ENCODE measurements around the gene TMPRSS9. TPM values are rescaled to one million over a fixed set of nuclear protein-coding genes. Genes with fewer than 3 reads are reported as not detected.

Gene TMPRSS9
- total RNA-seq, 1 experiment from 2014 or later, result not detected

DNA sequence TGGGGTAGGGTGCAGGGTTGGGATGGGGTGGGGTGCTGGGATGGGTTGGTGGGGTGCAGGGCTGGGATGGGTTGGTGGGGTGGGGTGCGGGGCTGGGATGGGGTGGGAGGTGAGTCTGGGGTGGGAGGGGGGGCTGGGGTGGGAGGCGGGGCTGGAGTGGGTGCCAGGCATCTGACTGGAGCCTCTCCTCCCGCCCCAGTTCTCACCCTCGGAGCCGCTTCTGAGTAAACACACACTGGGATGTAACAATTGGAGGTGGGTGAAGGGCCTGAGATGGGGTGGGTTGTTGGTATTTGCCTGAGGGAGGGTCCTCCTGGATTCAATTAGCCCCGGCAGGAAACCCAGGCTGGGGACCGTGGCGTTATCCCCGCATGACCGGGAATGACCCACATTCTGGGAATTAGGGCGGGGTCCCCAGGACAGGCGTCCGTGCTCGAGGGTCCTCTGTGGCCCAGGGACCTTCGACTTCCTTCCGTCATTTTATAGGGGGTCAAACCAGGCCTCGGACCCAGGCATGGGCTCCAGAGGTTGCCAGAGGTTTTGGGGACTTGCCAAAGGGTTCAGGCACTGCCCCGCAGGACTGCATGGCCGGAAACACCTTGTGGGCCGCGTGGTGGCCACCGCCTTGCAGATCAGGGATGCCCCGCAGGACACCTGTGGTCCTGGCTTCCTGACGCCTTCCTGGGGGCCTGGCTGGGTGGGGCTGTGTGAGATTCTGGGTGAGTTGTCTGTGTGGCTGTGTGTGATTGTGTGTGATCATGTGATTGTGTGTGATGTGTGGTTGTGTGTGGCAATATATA lies 1.4 kb downstream of the TMPRSS9 start:
- DNase-seq (ENCODE audit: low spot score), result no peak

DNA sequence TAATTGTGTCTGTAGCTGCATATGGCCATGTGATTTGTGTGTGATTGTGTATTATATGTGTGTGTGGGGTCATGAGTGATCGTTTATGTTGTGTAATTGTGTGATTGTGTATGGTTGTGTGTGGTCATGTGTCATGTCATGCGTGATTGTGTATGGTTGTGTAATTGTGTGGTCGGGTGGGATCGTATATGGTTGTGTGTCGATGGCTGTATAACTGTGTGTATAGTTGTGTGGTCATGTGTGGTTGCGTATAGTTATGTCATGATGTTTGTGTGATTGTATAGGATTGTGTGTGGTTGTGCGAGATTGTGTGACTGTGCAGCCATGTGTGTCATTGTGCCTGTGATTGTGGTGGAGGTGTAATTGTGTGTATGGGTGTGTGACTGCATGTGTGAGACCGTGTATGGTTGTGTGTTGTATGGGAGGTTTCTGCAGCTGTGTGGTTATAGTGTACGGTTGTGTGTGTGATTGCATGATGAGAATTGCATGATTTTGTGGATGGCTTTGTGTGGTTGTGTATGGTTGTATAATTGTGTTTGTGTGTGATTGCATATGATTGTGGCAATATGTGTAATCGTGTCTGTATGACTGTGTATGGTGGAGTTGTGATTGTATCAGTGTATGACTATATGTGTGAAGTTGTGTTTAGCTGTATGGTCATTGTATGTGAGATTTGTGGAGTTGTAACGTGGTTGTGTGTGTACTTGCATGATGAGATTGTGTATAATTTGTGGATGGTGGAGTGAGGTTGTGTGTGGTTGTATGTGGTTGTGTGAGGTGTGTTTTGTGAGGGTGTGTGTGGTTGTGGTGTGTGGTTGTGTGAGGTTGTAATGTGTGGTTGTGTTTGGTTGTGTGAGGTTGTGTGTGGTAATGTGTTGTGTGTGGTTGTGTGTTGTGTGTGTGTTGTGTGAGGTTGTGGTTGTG lies 2.2 kb downstream of the TMPRSS9 start:
- DNase-seq (ENCODE audit: low spot score), result no peak

DNA sequence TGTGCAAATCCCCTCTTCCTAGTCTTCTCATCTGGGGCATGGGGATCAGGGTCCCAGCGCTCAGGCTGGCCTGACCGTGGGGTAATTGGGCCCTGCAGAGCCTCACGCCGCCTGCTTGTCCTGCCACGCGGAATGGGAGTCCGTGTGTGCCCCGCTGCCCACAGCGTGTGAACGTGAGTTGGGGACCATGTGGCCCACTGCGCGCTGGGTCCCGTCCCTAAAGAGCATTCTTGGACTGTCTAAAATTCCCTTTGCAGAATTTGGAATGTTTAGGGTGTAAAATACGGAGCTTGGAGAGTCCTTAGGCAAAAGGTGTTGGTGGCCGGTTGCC lies 2.9 kb downstream of the TMPRSS9 start:
- no peak for DNase-seq (ENCODE audit: low spot score)

DNA sequence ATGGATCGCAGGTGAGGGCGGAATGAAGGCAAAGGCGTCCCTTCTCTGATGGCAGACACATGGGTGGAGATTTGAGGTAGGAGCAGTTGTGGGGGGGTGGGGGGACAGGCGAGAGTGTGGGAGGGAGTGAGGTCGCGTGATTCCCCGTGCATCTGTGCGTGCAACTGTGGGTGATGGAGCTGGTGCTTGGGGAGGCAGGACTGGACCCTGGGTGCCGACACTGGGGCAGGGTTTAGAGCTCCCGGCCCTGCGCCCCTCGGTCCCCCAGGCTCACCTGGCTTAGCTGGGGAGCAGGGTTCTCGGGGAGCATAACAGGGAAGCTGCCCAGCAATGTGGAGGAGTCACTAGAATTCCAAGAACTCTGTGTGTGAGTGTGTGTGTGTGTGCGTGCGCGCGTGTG lies 3.4 kb downstream of the TMPRSS9 start:
- DNase-seq (ENCODE audit: low spot score), result no peak

DNA sequence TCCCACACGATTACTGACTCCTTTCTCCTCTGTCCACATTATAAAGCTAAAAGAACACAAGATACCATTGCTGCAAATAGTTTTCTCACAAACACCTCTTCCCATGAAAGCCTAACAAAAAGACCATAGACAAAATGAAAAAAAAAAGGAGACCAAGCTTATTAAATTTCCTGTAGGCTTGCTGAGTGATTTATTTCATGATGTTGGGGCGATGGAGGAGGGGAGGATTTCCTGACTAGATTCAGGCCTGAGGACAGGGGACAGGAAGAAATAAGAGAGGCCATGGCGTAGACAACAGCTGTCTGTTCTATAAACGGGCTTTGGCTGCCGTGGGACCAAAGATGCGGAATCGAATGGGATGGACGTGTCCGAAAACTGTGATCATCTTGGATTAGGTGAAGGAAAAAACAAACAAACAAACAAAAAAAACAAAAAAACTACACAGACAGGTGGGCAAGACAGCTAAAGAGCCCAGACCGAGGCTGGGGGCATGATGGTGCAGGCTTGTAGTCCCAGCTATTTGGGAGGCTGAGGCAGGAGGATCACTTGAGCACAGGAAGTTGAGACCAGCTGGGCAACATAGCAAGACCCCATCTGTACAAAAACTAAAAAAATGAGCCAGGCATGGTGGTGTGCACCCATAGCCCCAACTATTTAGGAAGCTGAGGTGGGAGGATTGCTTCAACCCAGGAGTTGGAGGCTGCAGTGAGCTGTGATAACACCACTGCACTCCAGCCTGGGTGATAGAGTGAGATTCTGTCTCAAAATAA lies 5.3 kb downstream of the TMPRSS9 start:
- no peak for DNase-seq (ENCODE audit: low spot score)

DNA sequence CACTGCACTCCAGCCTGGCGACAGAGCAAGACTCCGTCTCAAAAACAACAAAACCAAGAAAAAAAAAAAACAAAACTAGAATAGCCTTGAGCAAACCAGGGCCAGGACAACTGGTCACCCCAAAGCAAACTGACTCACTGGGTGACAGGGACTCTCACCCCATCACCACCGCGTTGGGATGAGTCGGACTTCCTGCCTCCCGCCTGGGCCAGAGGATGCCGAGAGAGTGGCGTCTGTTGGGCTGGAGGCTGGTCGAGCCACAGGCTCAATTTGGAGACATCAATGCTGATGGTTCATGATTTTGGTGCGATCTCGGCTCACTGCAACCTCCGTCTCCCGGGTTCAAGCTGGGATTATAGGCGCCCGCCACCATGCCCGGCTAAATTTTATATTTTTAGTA lies 11.6 kb downstream of the TMPRSS9 start:
- DNase-seq (ENCODE audit: low spot score), result peak; percentile 88

DNA sequence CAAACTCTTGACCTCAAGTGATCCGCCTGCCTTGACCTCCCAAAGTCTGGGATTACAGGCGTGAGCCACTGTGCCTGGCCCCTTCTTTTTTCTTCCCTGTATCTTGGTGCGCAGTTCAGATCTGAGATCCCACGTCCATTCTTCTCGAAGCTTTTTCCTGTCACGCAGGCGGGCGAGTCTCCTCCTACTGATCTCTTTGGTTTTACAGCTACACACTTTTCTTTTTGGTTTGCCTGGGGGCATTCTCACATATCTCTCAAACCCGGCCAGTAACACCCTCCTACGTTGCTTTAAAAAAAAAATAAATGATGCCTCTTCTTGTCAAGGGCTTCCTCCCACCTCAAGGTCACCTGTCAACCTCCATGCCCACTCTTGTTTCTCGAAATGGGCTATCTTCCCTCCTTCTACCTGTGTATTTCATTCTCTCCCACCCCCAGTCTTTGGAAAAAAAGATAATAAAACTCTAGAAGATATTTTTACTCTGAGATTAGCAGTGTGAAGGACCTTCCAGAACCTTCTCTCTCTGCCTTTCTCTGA lies 12.1 kb downstream of the TMPRSS9 start:
- DNase-seq (ENCODE audit: low spot score), result no peak

DNA sequence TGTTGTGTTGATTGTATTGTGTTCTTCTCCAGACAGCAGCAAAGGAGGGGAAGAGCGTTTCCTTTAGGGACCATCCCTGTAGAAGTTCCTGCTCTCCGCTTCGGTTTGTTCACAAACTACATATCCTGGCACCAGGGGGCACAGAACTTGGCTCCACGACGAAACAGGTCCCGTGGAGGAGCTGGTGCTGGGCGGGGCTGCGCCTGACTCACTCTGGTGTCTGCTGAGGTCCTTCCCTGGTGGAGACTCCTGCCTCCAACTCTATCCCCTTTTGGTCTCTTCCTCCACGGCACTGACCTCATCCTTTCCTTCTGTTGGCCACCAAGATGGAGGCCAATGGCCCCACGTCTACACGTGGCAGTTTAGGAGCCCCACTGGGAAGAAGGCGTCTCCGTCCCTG lies 14.7 kb downstream of the TMPRSS9 start:
- peak; percentile 54 for DNase-seq (ENCODE audit: low spot score)

DNA sequence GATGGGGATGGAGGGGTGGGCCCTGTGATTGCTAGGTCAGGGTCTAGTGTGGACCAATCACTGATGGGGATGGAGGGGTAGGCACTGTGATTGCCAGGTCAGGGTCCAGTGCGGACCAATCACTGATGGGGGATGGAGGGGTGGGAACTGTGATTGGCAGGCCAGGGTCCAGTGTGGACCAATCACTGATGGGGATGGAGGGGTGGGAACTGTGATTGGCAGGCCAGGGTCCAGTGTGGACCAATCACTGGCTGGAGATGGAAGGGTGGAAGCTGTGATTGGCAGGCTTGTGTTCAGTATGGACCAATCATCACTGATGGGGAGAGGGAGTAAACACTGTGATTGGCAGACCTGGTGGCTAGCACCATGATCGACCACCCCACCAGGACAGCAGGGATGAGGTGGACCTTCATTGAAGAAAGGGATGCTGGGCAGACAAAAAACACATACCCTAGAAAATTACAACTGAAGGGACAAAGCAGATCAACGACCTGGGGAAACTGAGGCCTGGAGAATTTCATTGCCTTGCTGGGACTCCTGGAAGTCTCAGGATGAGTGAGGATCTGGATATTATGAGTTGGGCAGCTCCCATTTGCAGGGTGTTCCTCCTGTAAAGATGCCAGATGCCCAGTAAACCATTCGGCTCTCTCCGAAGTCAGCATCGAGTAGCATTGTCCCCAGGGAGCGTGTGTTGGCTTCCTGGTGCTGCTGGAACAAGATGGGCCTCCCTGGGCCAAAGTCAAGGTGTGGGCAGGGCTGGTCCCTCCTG lies 15.5 kb downstream of the TMPRSS9 start:
- no peak for DNase-seq (ENCODE audit: low spot score)

DNA sequence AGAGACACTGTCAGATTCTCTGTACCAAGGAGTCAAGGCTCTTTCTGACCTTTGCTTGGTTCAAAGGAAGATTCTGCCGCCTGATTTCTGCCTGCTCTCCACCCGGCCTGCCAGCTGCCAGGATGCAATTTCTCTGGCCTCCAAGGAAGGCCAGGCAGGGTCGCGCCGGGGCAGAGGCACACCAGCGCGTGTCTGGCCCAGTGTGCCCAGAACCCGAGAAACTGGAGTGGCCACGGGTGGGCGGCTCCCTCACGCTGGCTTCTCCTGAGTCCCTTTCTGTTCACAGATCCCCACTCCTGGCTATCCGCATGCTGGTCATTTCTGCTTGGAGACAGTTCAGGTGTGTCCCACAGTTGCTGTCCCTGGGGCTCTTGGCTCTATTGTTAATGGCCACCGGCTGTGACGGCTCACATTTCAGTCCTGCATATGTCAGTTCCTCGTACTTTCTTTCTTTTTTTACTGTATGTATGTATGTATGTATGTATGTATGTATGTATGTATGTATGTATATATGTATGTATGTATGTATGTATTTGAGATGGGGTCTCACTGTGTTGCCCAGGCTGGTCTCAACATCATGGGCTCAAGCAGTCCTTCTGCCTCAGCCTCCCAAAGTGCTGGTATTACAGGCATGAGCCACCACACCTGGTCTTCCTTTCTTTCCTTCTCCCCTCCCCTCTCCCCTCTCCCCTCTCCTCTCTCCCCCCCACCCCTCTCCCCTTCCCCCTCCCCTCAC lies 16.9 kb downstream of the TMPRSS9 start:
- no peak for DNase-seq (ENCODE audit: low spot score)

DNA sequence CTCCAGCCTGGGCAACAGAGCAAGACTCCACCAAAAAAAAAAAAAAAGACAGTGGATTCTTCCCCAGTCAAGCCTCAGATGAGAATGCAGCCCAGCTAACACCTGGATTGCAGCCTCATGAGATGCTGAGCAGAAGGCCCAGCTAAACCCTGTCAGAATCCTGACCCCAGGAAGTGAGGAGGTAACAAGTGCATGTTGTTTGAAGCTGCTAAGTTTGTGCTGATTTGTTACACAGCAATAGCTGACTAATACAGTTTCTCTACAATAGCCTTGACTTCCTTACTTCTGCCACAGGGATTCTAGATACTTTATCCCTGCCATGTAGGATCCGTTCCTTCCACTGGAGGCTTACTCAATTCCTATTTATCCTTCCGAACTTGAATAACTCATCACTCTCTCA lies 20.5 kb downstream of the TMPRSS9 start:
- DNase-seq (ENCODE audit: low spot score), result no peak

DNA sequence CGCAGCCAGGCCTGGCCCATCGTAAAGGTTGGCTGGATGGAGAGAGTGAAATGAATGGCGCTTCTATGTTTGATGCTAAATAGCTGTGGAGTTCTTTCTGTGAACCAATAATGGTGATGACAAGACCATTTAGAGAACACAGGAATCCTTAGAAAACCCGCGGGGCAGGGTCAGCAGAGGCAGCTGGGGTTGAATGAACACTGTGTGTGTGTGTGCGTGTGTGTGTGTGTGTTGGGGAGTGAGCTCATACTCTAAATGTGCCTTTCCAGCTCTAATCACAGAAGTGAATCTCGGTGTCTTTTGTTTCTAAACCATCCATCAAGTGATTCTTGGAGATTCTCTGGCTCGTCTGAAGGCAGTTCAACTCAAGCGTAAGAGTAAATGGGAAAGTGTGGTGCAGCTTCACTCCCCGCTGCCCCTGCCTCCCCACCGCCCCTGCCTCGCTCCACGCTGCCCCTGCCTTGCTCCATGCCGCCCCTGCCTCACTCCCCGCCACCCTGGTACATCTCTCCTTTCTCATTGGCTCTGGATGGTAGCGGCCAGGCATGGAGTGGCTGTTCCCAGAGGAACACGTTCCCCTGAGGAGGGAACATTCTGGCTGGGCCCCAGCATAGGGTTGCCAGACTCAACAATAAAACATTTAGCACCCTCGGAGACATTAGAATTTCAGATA lies 21.2 kb downstream of the TMPRSS9 start:
- no peak for DNase-seq (ENCODE audit: low spot score)

DNA sequence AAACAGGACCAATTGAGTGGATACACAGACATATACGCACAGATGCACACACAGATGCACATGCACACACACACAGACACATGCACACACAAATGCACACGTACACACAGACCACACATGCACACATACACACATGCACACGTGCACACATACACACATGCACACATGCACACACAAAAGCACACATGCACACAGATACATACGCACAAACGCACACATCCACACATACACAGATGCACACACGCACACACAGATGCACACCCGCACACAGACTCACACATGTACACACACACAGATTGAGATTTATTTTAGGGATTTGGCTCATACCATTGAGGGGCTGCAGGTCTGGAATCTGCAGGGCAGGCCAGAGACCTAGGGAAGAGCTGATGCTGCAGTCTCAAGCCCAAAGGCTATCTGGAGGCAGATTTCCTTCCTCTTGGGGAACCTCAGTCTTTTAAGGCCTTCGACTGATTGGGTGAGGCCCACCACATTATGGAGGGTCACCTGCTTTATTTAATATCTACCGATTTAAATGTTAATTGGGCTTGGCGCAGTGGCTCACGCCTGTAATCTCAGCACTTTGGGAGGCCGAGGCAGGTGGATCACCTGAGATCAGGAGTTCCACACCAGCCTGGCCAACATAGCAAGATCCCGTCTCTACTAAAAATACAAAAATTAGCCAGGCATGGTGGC lies 22.6 kb downstream of the TMPRSS9 start:
- DNase-seq (ENCODE audit: low spot score), result no peak

DNA sequence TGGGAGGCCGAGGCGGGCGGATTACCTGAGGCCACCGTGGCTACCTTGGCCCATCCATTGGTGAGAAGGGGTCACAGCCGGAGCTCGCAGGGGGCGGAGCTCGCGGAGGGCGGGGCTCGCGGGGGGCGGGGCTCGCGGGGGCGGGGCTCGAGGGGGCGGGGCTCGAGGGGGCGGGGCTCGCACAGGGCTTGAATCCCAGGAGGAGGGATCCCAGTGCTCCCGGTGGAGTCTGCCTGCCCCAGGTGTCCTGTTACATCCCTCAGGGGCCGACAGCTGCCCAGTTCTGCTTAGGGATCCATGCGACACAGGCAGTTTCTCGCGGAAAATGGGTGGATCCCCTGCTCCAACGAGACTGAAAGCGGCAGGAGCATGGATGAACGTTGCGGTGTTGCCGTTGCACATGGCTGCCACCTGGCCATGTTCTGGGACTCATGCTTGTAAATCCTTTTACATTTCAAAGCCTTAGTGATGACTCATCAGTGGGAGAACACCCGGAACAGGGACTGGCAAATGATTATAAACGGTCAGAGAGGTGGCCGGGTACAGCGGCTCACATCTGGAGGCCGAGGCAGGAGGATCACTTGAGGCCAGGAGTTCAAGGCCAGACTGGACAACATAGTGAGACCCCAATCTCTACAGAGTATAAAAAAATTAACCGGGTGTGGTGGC lies 25.1 kb downstream of the TMPRSS9 start:
- DNase-seq (ENCODE audit: low spot score), result peak; percentile 97

DNA sequence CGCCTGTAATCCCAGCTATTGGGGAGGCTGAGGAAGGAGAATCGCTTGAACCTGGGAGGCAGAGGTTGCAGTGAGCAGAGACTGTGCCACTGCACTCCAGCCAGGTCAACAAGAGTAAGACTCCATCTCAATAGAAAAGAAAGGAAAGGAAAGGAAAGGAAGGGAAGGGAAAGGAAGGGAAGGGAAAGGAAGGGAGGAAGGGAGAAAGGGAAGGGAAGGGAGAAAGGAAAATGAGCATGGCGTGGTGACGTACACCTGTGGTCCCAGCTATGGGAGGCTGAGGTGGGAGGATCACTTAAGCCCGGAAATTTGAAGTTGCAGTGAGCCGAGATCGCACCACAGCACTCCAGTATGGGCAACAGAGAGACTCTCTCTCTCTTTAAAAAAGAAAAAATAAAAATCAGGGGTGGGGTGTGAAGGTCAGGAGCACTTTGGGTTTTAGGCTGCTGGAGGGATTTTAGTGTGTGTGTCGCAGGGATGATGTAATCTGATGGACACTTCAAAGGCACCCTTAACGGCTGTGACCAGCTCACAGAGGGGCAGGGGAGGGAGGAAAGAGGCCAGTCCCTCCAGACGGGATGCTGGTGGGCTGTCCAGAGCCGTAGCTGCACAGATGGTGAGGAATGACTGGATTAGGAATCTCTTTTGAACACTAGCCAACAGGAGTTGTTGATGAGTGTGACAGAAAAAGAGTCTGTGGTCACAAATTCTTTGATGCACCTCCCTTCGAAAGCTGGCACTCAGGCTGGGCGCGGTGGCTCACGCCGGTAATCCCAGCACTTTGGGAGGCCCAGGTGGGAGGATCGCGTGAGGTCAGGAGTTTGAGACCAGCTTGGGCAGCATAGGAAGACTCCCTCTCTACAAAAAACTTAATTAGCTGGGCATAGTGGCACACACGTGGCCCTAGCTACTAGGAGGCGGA lies 27.6 kb downstream of the TMPRSS9 start:
- no peak for DNase-seq (ENCODE audit: low spot score)

DNA sequence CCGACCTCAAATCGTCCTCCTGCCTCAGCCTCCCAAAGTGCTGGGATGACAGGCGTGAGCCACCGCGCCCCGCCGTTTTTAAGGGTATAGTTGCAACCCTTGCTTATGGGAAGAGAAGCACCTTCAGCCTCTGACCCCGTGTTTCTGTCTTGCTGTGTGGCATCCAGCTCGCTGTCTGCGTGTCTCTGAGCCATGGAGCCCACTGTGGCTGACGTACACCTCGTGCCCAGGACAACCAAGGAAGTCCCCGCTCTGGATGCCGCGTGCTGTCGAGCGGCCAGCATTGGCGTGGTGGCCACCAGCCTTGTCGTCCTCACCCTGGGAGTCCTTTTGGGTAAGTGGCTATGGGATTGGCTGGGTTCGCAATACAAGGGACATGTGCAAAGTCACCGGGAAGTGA lies 29.5 kb downstream of the TMPRSS9 start:
- DNase-seq (ENCODE audit: low spot score), result no peak

DNA sequence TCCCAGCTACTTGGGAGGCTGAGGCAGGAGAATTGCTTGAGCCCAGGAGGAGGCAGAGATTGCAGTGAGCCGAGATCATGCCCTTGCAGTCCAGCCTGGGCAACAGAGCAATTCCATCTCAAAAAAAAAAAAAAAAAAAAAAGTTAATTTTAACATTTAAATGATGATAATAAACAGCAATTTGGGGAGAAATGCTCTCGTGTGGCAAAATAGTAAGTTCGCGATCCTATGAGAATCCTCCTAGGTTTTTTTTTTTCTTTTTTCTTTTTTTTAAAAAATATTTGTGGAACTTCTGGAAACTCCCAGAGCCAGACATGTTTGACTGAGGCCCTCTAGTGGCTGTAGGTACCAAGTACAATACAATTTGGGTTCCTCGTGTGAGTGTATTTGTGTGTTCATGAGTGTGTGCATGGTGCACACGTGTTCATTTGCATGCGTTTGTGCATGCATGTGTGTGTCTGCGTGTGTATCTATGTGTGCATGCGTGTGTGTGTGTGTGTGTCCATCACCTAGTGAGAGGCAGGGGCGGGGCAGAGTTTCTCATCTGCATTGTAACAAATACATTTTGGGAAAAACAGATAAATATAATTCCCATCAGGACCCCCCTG lies 31.2 kb downstream of the TMPRSS9 start:
- peak; percentile 61 for DNase-seq (ENCODE audit: low spot score)
